Mesangial cell (primary cell): ENCODE measurements around the gene JMJD1C. TPM values are rescaled to one million over a fixed set of nuclear protein-coding genes. Genes with fewer than 3 reads are reported as not detected.

Experiments used
- total RNA-seq: library from RNA; depleted of rRNA; stranded (reverse); fragments of >200 nt; gene quantifications from 2 replicates; pipeline ENCODE4 v1.2.3, GENCODE V29; 2015

JMJD1C gene
- 25.9 and 47.7 TPM in 2 replicates for total RNA-seq

GRCh38 chr10:63465293-63466143 is at the start of gene JMJD1C:
TSS of gene JMJD1C (minus strand) at chr10:63465977. CDS start at chr10:63465662, 315 bp downstream.

GRCh38 chr10:63133056-63133820 is 332.5 kb downstream of the JMJD1C start, which contains the start of gene NRBF2:
TSS of gene NRBF2 (plus strand) at chr10:63133328. CDS start at chr10:63133471, 143 bp downstream.

Other genes starting within 250 kb of the JMJD1C start
- 27.6 and 30.3 TPM in 2 replicates for gene REEP3, start 55.4 kb upstream of the JMJD1C start, total RNA-seq